GM19463 (cell line): ENCODE results near the gene ACAP1.

Experiments used
- ATAC-seq: cut with Tn5 transposase; IDR thresholded peaks from one replicate; pipeline ENCODE4 v1.9.1; 2021; ENCODE audit warnings: mild to moderate bottlenecking, moderate library complexity; ENCODE audit not compliant: unreplicated experiment

ACAP1 gene, protein sequence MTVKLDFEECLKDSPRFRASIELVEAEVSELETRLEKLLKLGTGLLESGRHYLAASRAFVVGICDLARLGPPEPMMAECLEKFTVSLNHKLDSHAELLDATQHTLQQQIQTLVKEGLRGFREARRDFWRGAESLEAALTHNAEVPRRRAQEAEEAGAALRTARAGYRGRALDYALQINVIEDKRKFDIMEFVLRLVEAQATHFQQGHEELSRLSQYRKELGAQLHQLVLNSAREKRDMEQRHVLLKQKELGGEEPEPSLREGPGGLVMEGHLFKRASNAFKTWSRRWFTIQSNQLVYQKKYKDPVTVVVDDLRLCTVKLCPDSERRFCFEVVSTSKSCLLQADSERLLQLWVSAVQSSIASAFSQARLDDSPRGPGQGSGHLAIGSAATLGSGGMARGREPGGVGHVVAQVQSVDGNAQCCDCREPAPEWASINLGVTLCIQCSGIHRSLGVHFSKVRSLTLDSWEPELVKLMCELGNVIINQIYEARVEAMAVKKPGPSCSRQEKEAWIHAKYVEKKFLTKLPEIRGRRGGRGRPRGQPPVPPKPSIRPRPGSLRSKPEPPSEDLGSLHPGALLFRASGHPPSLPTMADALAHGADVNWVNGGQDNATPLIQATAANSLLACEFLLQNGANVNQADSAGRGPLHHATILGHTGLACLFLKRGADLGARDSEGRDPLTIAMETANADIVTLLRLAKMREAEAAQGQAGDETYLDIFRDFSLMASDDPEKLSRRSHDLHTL

DNA sequence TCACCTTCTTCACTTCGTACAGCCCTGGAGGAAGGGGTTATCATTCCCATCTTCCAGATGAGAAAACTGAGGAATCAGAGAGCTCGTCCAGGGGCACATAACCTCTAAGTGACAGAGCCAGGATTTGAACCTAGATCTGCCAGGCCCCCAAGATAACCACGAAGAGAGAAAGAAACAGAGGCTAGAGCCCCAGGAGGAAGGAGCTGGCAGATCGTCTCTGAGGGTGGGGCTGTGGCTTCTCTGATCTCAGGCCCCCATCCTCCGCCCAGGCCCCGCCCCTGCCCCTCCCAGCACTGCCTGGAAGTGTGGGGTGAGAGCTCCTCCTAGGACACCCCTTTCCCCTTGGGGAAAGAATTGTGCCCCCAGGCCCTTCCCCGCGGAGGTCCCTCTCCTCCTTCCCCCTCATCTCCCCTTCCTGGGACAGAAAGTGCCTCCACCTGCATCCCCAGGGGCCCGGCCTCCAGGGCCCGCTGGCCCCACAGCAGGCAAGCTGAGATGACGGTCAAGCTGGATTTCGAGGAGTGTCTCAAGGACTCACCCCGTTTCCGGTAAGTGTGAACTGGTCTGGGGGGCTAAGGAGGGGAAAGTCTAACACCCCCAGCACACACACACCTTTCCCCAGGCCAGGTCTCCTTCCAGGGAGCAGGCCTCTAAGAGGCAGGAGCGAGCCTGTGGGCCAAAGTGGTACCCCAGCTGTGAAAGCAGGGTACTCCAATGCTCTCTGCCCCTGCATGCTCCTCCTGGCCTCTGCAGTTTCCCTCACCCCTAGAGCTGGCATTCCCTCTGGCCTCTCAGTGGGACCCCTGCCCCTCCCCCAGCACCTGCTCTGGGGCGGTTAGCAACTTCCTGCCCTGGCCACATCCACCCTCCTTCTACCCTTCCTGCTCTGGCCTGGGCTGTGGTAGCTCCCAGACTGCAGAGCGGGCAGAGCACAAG, at the start of gene ACAP1:
ACAP1 (plus strand) TSS at position 290 of the 936 bp plus-strand sequence; CDS start at position 496, 206 bp downstream.
- ATAC-seq: peak; percentile 77

DNA sequence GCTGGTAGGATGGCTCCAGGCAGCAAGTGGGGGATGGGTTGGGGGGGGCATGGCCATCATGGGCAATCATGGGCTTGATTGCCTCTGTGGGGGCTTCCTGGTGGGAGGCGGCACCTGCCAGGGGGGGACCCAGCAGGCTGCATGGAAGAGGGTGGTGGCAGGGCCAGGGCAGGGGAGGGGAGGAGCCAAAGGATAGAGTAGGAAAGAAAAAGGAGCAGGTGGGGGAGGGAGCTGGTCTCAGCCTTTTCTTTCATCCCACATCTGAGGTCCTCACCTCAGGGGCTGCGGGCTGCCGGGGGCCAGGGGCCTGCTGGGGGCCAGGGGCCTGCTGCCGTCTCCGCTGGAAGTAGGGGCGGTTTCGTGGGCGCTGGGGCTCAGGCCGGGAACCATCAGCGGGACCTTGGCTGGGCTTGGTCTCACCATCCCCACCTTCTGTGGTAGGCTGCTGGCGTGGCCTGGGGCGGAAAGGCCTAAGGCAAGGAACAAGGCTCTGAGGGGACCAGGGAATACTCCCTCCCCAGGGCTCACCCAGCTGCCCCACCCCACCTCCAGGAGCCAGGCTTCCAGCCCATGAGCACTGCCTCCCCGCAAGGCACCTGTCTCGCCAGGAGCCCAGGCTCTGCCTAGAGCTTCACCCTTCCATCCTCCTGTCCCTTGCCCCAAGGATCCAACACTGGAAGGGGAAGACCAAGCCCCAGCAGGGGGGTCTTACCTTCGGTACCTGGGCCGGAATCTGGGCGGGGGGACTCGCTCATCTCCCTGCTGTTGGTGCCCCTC, 46.9 kb upstream of the ACAP1 start:
- ATAC-seq: no peak

DNA sequence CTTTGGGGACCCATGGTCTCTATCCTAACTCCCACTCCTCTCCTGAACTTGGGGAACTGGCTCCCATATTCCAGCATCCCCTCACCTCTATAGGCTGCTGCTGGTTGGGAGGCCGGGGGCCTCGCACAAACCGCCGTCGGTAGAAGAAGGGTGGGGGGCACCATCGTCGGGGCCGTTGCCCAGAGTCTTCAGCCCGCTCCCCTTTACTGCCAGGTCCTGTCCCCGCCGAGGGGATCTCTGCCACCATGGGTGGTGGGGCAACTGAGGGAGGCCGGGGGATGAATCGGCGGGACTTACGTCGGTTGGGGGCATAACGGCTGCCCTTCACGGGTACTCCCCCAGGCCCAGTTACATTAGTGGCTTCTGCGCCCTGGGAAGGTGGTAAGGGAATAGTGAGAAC, 46.2 kb upstream of the ACAP1 start:
- no peak for ATAC-seq

DNA sequence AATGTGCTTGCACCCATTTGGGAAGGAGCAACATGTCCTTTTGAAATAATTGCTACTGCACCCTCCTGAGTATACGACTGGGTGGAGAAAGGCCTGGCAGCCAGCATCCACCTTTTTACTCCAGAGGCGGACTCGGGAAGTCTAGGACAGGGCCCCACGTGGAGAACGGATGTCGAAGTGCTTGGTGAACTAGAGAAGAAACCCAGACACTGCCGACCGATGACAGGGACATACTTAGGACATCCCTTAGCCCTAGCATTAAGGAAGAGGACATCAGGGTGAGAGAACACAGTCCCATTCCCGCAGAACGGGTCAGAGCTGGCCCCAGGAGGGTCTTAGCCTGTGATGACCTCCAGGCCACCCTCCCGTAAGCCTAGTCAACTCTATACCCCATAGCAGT, 45.6 kb upstream of the ACAP1 start:
- ATAC-seq: no peak

DNA sequence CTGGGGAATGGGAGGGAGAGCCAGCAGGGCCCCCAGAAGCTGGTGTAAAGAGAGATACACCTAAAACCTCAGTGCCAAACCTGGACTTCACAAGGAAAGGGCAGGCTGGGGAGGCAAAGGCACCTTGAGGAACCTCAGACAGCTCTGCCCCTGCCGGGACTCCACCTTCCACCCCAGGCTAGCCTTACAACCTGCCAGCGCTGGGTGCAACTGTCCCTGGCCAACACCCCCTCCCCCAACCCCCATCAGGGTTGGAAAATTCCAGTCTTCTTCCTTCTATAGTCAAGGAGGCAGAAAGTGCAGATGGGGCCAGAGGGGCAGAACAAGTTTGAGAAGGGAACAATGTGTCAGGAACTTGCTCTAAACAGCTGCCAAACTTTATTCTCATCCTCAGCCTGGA, 44.1 kb upstream of the ACAP1 start:
- ATAC-seq: no peak

DNA sequence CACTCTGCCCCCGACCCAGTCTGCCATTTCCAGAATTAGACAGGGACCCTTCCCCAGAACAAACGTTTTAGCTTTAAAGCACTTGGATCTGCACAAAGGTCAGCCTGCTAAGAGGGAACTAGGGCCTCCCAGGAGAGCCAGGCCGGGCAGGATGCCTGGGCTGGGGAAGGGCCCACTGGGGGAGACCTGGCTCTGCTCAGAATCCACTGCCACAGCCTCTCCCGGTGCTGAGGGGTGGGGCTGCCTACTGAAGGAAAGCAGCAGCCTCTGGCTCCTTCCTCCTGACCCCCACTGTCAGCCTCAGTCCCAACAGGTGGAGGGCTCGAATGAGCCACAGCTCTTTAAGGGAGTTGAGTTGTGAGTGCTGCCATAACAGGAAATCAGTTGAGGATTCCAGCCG, 43.6 kb upstream of the ACAP1 start:
- no peak for ATAC-seq

DNA sequence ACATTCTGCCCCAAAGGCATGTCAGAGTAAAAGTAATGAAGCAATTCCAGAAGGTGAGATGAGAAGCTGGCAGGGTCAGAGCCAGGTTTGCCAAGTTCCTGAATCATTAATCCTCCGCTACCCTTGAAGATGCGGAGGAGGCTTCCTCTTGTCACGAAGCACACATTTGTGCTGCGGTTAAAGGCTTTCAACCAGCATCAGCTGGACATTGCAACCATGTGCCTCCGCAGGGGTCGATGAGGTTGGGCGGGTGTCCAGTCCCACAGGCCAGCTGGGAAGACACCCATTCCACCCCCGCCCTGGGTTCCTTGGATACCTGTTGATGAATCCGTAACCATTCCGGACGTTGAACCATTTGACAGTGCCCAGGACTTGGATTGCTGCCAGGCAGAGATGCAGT, 43.2 kb upstream of the ACAP1 start:
- no peak for ATAC-seq

DNA sequence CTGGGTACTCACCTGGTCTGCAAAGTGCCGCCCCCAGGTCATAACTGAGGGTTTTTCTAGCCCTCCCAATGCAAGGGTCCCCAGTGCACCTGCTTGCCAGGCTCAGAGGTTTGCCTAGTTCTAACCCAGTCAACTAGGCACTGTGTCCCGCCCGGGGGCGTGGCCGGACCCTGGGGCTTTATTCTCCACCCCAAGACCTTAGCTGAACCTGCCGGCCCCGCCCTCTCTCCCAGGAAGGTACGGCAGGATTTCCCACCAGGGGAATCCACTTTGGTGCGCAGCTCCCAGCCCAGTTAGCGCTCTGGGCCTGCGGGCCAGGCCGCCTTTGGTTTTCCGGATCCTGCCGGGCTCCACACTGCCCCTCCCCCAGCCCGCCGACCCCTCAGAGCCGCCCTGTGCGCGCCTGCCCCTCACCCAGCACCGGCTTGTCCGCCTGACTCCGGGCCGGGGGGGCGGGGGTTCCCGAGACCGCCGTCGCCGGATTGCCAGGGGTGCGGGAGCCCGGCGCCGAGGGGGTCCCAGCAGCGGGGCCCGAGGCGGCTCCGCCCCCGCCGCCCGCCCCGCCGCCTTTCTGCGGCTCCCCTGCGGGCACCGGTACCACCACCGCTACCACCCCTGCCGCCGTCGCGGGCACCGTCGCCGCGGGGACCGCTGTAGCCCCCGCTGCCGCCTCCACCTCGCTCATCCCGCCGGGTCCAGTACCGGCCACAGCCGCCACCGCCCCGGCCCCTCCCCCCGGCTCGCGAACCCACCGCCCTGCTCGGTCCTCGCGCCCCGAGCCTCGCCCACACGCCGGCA, 42.3 kb upstream of the ACAP1 start:
- ATAC-seq: no peak

DNA sequence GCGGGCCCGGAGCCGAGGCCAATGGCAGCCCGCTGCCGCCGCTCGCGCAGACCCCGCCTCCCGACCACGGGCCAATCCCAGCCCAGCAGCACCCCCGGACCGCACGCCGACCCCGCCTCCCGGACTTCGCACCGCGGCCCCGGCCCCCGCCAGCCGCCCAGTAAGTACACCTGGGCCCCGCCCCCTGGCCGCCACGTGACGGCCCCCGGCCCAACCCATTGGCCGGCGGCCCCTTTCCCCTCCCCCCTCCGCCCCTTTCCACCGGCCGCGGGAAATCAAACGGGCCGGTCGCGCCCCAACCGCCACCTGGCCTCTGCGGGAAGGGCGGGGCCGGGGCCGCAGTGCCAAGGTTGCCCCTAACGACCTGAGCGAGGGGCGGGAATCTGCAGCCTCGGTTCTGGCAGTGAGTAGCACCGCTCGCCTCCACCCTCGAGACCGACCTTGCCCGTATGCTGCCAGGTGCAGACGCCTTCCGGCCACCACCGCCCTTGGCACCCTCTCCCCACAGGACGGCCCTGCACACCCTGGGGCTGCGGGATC, 41.6 kb upstream of the ACAP1 start, which contains the start of gene YBX2:
YBX2 (minus strand) TSS at position 26 of the 540 bp plus-strand sequence. CDS start 139 bp downstream, outside the sequence.
- ATAC-seq: no peak

DNA sequence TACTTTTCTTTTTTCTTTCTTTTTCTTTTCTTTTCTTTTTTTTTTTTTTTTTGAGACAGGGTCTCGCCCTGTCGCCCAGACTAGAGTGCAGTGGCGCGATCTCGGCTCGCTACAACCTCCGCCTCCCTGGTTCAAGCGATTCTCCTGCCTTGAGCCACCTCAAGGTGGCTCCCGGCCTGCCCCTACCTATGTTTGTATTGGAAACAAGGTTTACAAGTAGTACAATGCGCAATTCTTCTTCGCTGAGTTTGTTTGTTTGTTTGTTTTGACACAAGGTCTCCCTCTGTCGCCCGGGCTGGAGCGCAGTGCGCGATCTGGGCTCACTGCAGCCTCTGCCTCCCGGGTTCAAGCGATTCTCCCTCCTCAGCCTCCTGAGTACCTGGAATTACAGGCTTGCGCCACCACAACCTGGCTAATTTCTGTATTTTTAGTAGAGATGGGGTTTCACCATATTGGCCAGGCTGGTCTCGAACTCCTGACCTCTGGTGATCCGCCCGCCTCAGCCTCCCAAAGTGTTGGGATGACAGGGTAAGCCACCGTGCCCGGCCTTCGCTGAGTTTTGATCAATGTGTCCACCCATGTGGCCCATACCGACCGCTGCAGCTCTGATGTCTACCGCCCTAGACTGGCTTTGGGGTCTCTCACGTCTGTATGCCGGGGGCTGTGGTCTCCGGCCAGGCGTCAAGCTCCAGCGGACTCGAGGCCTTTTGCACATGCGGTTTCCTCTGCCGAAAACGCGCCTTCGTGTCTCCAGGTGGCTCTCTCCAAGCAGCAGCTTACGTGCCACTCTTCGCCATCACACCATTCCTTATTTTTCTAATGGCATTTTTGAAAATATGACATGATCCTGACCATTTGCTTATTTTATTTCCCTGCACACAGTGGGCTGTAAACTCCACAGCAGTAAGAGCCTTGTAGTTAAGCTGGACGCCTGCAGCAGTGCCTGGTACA, 40.8 kb upstream of the ACAP1 start:
- no peak for ATAC-seq

DNA sequence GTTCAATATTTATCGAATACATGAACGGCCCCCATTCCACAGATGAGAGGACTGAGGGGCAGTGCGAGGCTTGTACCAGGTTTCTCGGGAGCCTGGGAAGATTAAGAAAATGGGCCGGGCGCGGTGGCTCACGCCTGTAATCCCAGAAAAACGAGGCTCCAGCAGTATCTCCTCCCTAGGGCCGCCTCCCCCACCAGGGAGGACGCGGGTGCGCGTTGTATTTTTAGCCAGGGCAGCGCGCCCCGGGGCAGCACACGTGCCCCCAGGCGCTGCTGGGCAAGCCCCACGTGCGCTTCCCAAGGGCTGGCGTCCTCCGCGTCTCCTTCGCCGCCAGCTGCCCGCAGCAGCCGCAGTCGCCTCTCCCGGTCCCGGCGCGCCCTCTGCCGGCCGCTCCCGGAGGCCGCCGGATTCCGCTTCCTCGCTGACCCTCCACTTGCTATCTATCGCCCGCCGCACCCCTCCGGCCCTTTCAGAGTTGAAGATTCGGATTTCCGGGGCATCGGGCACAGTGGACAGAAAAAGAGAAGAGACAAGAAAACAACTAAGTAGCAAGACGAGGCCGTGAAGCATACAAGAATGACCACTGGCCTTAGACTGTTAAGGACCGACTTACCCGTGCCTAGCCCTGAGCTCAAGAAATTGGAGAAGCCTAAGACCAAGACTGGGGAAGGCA, 40.0 kb upstream of the ACAP1 start:
- ATAC-seq: no peak

DNA sequence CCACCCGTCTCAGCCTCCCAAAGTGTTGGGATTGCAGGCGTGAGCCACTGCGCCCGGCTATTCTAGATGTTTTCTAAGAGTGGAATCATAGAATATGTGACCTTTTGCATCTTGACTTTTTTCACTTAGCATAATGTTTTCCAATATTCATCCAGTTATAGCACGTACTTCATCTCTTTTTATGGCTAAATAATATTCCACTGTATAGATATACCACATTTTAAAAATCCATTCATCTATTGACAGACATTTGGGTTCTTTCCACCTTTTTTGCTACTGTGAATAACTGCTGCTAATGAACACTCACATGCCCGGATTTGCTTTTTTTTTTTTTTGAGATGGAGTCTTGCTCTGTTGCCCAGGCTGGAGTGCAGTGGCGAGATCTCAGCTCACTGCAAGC, 32.1 kb upstream of the ACAP1 start:
- no peak for ATAC-seq

DNA sequence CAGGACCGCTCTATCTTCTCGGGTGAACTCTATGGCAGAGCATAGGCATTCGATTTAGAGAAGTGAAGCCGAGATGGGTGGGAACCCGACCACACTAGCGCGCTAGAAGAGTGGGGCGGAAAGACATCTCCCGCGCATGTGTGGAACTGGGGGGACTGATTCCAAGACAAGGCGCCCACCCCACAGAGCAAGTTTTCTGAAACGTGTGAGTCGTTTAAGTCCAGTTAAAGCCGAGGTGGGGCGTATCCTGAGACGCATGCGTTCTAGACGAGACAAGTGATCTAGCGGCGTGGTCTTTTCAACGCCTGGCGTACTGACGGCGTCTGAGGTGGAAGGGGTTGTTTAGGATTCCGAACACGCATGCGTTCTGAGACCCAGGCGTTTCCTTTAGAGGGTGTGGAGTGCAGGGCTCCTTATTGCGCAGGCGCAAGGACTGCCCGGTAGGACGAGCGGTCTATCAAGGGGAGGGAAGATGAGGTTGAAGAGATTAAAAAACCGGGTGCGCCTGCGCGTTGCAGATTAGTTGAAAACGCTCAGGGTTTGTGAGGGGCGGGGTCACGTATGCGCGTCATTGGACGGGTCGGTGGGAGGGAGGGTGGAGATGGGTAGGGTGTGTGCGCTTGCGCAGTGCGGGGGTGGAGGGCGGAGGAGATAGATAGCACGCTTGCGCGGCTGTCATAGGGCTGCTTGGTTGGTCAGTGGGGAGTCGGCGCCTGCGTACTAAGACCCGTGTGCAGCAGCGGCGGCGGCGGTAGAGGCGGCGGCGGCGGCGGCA, 29.2 kb upstream of the ACAP1 start, which contains the start of gene EIF5A:
EIF5A (plus strand) TSS at position 718 of the 775 bp plus-strand sequence. CDS start 2,008 bp downstream, outside the sequence.
- peak; percentile 74 for ATAC-seq

DNA sequence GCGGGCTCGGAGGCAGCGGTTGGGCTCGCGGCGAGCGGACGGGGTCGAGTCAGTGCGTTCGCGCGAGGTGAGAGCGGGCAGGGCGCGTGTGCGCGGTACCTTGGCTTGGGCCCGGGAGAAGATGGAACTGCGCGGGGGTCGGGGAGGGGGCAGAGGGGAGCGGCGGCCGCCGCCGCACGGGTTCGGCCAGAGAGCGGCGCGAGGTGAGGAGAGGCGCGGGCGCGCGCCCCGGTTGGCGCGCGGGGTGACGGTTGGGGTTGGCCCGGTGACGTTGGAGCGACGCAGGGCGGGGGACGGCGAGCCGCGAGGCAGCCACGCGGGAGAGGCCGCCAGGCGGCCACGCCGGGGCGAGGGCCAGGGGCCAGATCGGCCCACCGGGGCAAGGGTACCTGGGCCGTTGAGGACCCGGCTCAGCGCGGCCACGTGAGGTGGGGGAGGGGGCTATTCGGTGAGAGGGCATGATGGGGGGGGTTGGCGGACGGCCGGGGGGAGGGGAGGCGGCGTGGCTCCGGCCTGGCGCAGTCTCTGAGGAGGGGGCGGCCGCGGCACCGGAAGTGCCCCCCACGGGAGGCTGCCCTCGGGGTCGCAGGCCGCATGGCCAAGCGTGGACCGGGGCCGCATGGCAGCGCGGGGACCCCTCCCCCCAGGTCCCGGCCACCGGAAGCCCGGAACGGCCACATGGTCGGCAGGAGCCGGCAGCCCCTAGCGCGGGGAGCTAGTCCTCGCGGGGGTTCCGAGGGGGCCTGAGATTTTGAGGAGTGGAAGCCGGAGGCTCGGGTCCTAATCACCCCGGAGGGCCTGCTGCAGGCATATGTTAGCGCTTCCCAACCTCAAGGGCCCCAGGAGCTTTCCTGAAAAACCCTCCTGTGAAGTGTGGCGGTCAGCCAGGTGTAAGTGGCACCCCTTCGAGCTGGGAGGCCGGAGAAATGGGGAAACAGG, 28.4 kb upstream of the ACAP1 start:
- ATAC-seq: no peak

DNA sequence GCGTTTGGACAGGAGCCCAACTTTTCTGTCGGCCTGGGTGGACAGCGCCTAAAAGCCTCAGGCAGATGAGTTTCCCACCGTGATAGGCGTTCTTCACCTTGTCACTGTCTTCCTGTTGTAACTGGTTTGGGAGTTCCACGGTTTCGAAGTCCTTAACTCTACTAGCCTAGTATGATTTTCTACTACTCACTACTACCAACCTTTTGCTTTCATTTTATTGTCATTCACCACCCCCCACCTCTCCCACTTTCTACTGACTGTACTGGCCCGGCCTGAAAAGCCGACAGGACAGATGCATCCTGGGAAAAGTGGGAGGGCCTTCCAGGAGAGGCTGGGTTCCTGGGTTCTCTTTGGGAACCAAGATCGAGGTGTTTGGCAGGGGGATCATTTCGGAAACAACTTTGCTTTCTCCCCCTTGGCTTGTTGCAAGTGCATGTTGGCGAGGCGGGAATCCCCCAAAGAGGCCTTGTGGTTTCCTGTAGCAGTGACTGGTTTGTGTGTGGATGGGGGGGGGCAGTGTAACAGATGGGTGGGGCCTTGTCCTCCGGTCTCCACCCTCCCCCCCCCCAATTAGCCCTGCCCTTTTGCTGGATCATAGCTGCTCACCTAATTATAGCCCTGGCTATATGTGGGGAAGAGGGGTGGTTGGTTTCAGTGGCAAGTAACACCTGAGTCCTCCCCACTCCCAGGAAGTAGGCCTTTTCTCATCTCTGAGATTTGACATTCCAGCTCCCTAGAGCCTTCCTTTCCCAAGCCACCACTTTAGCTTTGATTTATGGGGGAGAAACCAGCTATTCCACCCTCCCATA, 27.5 kb upstream of the ACAP1 start:
- no peak for ATAC-seq
